OCI-M2 (cell line): ENCODE data around the gene HEG1.

ENCODE experiments used
- DNase-seq: peaks from one replicate; lab custom pipeline; 2025; ENCODE audit not compliant: unreplicated experiment; lab: John Stamatoyannopoulos, UW

The HEG1 gene

DNA sequence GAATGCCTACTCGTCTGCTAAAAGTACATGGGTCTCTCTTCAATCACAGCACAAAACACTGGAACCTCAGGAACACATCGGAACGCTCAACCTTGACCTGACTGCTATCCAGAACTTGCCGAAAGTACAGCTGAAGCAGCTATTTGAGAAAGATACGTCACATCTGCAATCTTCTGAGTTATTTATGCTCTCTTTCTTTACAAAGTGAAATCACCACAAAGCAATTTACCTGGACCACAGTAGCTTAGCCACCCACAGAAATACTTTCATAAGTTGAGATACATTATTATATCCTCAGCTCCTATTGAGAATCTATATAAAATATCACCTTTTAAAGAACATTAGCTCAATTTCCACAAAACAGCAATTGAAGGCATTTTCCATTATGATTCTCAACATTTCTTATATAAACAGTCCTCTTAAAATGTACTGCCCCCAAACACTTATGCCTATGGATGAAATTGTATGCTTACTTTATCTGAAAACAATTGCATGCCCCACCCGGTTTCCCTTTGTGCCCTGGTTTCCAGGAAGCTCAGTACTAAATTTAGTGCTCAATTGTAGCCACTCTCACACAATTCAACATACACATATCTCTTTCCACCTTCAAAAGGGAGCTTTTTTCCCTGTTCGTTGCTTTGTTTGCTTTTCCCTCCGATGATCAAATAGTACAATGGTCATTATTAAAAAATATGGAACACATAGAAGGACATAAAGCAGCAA lies 31.8 kb downstream of the HEG1 start:
- DNase-seq, result no peak

DNA sequence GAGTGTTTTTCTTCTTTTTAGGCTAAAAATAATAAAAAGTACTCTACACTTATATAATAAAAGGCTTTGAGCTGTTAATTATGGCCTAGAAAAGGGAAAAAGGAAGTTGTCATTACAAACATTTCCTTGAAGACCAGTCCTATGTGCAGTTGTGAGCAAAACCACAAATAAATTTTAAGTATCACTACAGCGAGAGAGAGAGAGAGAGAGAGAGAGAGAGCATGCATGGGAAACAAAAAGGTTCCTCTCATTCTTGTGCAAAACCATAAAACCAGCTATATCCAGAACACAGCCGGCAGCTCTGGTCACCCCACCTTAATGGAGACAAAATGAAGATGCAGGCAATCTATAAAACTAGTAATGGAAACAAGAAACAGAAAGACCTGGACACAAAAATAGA lies 33.6 kb downstream of the HEG1 start:
- no peak for DNase-seq

DNA sequence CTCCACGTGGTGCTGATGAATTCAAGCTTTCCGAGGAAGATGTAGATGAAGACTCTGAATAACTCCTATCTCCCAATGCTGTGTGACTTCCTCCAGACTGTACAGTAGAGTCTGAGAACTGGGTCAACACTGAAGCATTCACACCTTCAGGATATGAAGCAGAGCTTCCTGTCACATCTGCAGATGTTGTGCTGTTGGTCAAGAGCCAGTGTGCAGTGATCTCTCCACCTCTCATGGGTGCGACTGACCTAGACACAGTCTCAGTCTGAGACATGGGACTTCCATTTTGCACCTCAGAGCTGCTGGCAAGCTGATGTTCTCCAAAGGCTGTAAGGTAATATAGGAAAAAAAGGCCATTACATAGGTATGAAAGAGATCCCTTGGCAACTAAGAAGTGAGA lies 36.5 kb downstream of the HEG1 start:
- no peak for DNase-seq

DNA sequence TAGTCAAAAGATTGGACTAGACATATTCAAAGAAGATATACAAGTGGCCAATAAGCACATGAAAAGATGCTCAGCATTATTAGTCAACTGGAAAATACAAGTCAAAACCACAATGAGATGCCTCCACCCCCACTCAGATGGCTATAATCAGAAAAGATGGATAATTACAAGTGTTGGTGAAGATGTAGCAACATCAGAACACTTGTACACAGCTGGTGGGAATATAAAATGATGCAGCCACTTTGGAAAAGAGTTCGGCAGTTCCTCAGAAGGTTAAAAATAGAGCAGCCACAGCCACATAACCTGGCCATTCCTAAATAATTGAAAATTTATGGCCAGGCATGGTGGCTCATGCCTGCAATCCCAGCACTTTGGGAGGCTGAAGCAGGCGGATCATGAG lies 38.4 kb downstream of the HEG1 start:
- no peak for DNase-seq

DNA sequence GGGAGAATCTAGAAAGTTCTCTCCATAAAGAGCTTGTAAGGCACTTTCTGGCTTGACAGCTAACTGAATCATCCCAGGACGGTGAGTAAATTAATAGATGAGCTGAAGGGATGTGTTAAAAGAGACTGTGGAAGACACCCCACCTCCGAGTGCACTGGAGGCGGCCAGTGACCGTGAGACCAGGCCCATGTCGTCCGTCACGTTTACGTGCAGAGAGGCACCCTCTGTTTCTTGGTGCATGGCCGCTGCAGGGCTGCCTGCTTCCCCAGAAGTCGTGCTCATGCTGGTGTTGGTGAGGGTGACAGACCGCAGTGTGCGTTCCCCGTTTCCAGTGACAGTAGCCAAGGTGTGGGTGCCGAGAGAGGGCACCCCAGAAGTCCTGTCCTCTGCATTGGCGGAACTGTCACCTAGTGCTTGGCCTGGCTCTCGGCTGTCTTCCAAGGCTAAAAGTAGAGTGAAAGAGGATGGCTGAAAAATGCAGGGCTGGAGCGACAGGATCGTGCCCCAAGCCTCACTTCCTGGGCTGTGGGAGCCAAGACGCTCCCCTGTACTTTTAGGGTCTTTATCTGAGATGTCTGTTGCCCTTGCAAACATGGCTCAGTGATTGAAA lies 41.1 kb downstream of the HEG1 start:
- DNase-seq, result no peak

DNA sequence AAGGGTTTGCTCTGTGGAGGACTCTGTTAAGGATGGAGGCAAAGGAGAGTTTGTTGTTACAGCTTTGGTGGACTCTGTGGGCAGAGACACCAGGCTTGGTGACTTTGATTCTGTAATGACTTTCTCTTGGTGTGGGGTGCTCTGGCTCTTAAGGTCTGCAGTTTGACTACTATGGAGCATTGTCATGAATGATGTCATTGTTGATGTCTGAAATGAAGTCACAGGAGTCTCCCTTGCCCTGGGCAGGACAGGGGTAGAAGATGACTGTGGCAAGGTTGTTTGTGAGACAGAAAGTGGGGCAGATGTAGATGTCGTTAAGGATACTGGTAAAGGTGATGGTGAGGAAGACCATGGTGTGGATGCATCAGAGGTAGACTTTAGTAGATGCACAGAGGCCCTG lies 42.7 kb downstream of the HEG1 start:
- no peak for DNase-seq

DNA sequence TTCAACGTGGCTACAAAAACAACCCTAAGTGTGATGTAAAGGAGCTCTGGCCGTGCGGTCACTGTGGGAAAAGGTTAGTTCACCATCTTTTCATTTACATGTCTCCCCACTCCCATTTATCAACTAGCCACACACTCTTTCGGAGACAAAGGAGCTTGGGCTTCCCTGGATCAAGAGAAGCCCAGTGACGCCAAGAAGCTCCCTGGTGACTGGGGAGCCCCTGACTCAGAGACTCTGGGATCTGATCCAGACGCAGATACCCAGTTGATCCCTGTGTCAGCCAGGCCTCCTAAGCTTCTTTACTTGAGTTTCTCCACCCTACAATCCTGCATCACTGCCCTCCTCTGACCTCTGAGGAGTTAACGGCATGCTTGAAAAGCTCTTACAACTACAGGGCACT lies 43.9 kb downstream of the HEG1 start:
- no peak for DNase-seq

DNA sequence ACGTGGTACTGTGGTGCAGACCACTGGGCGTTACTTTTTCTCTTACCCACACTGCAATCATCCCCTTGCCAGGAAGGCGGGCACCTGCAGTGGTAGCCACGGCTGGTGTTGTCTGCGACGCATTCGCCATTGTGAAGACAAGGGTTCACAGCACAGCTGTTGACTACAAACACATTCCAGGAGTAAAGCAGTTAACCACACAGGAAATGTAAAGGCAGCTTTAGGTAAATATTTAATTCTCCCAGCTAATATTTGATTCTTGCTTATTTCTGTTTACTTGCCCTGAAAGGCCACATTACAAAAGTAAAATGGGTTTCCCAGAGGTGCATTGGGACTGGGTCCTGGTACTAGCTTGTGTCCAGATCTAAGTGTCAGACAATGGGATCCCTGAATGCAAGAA lies 45.4 kb downstream of the HEG1 start:
- no peak for DNase-seq

DNA sequence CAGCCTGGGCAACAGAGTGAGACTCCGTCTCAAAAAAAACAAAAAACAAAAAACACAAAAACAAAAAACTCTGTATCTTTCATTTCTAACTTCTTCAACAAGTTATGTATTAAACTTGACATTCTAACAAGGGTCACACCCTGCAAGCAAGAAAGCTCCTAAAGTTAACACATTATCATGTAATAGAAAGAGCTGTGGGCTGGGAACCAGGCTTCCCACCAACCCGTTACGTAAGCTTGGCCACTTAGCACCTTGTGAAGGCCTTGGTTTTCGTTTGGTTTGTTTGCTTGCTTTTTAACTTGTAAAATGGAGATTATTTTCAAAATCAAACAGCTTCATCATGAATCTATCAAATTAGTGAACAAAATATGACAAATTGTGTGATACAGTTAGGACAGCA lies 47.0 kb downstream of the HEG1 start:
- DNase-seq, result no peak

DNA sequence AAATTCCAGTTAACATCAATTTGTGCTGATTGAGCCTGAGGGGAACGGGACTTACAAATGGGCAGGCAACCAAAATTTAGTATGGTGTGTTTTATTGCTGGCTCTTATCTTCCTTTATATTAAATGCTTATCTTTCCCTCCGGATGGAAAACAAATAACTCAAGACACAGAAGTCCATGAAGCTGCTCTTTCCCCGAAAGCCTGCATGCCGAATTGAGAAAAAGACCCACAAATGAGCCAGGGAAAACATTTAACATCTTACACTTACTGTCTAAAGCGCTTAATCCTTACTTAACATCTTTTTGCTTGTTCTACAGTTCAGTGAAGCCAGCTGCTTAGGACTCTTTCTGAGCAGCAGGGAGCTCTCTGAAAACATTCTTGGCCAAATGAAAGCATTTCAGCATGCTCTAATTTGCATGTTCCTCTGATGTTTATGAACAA lies 49.5 kb downstream of the HEG1 start:
- DNase-seq, result no peak

DNA sequence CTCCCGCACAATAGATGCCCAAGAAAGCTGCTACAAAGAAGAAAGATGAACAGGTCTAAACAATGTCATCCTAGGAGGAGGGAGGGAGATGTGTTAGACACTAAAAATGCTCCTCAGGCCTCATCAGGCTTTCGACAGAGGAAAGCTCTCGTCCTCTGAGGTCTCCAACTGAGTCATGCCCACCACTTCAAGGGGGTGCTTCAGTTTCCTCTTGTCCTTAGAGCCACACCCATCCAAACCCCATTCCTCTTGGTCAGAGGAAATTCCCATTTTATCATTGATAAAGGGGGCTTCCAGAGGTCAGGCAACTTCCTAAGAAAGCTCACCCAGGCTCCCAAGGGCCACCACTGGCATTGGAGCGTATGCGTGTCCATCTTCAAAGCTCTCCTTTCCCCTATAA lies 50.1 kb downstream of the HEG1 start:
- DNase-seq, result no peak

DNA sequence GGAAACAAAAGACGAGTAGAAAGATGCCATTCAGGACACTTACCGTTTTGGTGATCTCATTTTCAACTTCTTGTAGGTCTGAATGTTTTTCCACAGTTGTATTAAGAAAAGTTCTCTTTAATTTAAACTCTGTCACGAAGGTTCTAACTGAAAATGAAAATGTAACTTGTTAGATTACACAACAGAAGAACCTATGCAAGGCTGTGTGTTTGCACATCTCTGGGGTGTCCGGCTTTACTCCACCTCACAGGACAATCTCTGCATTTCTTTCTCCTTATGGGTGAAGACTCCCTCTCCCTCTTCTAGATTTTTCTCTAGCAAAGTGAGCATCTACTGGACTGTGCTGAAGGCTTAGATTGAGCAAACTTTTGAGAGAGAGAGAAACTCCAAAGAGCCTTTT lies 50.6 kb downstream of the HEG1 start:
- no peak for DNase-seq

DNA sequence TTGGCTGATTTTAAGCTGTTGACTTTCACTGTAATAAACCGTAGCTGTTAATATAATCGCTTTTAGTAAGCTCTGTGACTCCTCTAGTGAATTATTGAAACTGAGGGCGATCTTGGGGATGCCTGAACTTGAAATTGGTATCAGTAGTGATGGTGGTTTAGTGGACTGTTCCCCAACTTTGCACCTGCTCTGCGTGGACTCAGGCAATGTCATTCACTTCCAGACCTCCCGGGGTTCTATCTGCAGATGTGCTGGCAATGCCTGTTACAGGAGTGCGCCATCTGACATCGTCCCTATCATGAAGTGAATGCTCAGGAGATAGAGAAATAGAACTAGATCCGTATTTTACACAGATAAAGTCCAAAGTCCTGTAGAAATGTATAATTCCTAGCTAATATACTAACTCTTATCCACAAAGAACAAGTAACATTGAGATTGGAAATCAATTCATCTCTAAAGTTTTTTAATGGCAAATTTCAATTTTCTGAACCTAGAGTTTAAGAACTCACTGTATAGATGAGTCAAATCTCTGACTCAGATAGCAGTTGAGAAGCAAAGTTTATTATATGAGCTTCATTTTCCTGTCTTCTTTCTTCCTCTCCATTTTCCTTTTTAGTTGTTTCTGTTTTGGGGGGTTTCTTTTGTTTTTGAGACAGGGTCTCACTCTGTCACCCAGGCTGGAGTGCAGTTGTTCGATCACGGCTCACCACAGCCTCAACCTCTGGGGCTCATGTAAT lies 51.8 kb downstream of the HEG1 start:
- DNase-seq, result no peak

DNA sequence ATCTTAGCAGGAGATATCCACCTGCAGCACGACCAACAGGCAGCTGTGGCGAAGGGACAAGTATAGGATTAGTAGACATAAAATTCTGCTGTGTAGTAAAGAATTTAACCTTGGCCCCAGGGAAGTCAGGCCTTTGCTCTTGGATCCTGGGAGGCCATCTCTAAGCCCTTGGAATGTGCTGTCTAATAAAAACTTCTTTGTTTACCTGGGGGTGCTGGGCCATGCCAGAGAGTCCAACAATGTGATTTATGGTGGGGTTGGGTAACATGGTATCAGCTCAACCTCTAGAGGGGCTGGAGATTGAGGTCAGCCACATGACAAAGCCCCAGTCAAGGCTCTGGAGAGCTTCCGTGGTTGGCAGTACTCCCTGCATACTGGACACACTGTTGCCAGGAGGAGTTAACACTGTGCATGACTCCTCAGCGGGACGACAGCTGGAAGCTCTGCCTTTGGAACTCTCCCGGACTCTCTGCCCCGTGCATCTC lies 52.4 kb downstream of the HEG1 start:
- DNase-seq, result no peak

DNA sequence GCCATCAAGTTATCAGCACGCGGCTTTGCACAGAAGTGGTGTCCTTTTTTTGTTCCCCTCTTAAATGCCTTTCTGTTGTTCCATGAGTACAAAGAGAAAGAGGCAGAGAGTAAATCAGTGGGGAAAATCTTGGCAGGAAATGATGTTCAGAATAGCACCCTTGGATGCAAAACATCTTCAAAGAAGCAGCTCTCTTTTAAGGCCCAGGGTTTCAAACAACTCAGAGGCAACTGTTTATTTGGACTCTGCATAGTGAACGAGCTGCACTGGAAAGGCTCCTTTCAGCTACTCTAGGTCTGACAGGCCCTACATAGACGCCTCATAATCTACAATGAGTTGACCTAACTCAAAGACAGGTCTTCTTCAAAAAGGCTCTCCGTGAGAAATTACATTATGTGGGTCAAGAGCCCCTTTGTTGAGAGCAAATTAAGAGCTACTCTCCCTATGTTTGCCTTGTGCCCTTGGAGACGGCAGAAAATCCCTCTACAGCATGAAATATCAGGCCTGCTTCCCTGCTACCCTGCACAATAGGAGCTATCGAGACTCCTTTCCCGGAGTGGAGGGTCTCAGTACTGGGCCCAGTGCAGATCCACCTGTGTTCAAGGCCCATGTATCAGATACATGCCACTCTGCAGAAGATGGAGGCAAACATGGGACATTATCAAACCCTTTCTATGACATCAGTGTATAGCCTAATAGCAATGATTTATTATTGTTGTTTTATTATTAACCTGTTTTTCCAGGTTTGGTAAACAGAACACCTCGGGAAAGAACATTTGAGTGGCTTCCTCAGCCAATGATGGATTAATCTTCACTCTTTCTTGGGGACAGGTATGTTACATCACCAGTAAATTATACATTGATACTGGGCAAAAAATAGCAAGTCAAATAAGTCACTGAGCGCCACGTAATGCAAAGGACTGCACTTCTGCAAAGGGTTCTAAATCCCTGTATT lies 53.1 kb downstream of the HEG1 start:
- DNase-seq, result no peak

DNA sequence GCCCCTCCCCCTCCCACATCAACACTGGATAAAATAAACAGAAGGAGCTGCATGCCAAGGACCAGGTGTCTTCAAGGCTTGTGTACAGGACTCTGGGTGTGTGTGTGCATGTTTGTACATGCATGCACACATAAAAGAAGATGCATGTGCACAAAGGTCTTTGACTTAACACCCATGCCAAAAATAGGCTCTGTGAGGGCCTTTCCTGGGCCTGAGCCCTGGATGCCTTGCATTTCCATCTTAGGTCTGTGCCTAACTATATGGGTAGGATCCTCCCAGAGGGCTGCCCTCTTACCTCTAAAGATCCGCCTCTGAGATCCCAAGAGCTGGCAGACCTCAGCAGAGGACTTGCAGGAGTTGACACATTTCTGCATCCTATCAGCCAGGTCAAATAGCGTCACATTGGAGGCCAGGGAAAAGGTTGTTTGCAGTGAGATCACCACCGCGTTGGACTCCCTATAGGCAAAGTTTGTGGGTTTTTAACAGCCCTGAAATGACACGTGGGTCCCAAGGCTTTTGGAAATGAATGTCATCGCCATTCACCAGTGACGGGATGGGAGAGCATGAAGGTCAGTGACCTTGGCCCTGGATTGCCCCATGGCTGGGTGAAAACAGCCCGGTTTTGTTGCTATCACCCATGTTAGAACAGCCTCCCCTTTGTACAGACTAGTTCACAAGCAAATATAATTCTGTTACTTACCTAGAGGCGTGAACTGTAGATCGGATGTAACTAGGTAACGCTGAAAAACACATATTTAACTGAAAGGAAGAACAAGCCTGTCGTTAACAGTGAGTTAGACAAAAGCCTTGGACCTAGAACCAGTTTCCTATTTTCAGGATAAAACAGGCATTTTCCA lies 54.0 kb downstream of the HEG1 start:
- no peak for DNase-seq

DNA sequence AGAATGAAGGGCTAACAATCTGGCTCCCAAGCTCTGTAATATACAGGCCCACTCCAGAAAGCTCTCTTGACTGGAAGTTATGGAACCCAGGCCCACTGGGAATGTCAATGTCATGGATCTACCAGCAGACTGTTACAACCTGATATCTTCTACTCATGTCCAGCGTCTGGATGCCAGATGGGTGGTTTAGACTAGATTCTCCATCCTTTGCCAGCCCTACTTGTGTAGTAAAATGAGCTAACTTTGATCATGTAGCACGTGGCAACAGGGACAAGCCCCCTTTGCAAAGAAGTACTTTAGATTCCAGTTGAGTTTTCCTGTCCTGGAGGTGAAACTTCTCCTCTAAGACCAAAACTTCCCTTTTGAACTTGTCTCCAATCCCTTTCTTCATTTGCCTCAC lies 55.1 kb downstream of the HEG1 start:
- no peak for DNase-seq

DNA sequence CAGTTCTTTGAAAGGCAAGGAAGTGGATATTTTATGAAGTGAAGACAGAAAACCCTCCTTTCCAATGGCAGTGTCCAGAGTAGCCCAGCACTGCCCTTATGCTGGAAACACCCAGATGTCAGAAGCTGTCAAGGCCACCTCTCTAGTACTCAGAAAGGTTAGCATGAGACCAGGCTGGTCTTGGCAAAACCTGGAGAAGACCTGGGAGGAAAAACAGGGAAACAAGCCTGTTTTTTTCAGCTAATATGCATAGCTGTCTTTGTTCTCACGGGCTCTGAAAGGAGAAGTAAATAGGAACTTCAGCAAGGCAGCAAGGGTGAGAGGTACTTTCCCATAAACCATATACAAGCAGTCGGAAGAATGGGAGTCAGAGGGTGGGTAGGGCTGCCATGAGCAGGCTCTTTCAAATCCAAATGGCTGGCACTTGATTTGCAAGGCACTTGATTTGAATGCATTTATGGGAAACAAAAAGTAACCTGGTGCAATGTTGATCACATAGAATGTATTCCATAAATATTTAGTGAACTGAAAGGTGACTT lies 55.8 kb downstream of the HEG1 start:
- DNase-seq, result no peak

DNA sequence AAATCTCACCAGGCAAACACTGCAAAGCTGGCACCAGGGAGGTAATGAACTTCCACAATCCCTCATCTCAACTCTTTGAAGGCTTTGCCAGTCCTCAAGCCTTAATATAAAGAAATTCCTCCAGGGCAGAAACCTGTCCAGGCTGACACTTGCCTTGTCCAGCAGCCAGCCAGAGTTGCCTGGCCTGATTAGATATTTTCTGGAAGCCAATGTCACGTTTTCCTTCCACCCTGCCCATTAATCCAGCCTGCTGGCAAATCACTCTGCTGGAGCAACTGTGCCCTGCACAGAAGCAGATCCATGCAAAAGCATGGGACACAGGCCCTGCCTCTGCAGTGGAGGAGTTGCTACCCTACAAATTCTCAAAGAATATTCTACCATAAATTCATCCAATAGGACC lies 56.5 kb downstream of the HEG1 start:
- no peak for DNase-seq

DNA sequence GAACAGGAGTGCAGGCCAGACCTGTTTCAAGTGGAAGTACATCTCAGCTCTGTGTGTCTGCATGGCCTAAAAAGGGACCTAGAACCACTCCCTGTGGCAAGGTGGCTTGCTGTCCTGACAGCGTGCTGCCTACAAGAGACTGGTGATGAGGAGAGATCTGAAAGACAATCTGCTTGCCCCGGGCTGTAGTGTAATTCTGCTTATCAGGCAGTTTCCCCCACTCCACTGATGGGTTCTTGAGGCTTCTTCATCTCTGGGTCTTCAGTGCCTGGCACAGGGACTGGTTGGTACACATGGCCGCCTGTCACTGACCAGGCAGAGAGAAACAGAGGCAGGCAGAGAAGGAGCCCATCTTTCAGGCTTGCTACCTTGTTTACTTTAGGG lies 57.6 kb downstream of the HEG1 start:
- no peak for DNase-seq
